Activated CD8-positive, alpha-beta T cell treated with anti-CD3 and anti-CD28 coated beads for 36 hours (primary cell): Measurements from ENCODE around the gene SH3BP1. TPM values are rescaled to one million over a fixed set of nuclear protein-coding genes. Genes with fewer than 3 reads are reported as not detected.
A peak's percentile ranks its signal among the peaks of the same experiment; 100 is the strongest.
"Not testable (repeated sequence)": the region's sequence is repeated elsewhere in the genome, so short reads cannot be mapped to it uniquely, and the experiment has no call there.

Experiments
- ATAC-seq: fragments of 200-7000 bp; cut with Tn5 transposase; one replicate; pipeline ENCODE4 v1.10.0; 2021; ENCODE audit warnings: mild to moderate bottlenecking, moderate library complexity
- CTCF ChIA-PET: fragments of 350-600 bp; sonication (Branson Sonifier 250); formaldehyde crosslinking; loops from one replicate; lab custom pipeline; 2021; ENCODE audit warnings: antibody characterized with exemption; lab: Charles Lee
- POLR2A ChIA-PET: fragments of 350-600 bp; sonication (Branson Sonifier 250); formaldehyde crosslinking; loops from one replicate; lab custom pipeline; 2021; ENCODE audit warnings: antibody characterized with exemption; lab: Charles Lee
- DNase-seq: peaks from one replicate; pipeline ENCODE4 v3.0.0-alpha.2; 2020
- H3K27ac Mint-ChIP-seq: one replicate; pipeline ENCODE4 v1.8.0; 2021; ENCODE audit warnings: mild to moderate bottlenecking, mixed read lengths
- H3K27me3 Mint-ChIP-seq: one replicate; pipeline ENCODE4 v1.8.0; 2021; ENCODE audit warnings: mixed read lengths
- H3K36me3 Mint-ChIP-seq: one replicate; pipeline ENCODE4 v1.8.0; 2021; ENCODE audit warnings: low read depth, mixed read lengths
- H3K4me1 Mint-ChIP-seq: one replicate; pipeline ENCODE4 v1.8.0; 2021; ENCODE audit warnings: low read depth, mixed read lengths
- H3K4me3 Mint-ChIP-seq: one replicate; pipeline ENCODE4 v1.8.0; 2021; ENCODE audit warnings: mild to moderate bottlenecking, moderate library complexity, mixed read lengths
- H3K9me3 Mint-ChIP-seq: one replicate; pipeline ENCODE4 v1.8.0; 2021; ENCODE audit warnings: mixed read lengths
- CTCF ChIP-seq: fragments of 200-600 bp; IDR thresholded peaks from one replicate; pipeline ENCODE4 v1.8.0; 2022; ENCODE audit warnings: antibody characterized with exemption, mild to moderate bottlenecking
- intact Hi-C: fragments of 100-400 bp; cut with micrococcal nuclease; formaldehyde crosslinking; loops from one replicate; pipeline ENCODE4 v1.10.0; 2022
- total RNA-seq, 2 experiments: library from RNA; stranded (reverse); gene quantifications; one replicate each; pipeline ENCODE4 v1.2.3, GENCODE V29; 2021

The SH3BP1 gene
- 100 to 1,000 TPM; 122 to 128 TPM for total RNA-seq

- ATAC-seq (peak; percentile 38), DNase-seq (peak; percentile 76)
- no peak for TF ChIP-seq CTCF
- Mint-ChIP-seq H3K4me3 (peak within 1 kb of the TSS; percentile 95), H3K4me1 (peaks cover 74% of the 10 kb centered on the region), H3K27me3 (no peaks in the 10 kb centered on the region), H3K27ac (peak within 1 kb of the TSS; percentile 98), H3K9me3 (no peaks in the 10 kb centered on the region), H3K36me3 (peaks cover 30% of the 10 kb centered on the region)
- intact Hi-C loops = loop anchor here (5.0 kb wide), 1 partner anchor 38 kb away; the partner anchor contains the start of gene LGALS1
- CTCF ChIA-PET = interaction anchor here (41.4 to 68.1 kb wide), 2 partner anchors 14 to 17 kb away, joined by 1770 read pairs; partner anchors contain the start of genes GGA1, LGALS1, NOL12 and PDXP
- POLR2A ChIA-PET = interaction anchor here (0.7 to 8.4 kb wide), 9 partner anchors 9 to 163 kb away, joined by 3 to 51 read pairs (median 5); partner anchors contain the start of gene PDXP
Measured at GRCh38 chr22:37639070-37639760, at the start of gene SH3BP1. Gene SH3BP1 (plus strand): TSS chr22:37639669. CDS start chr22:37639788, 119 bp downstream.

GRCh38 chr22:37591081-37591480, 48.4 kb upstream of the SH3BP1 start:
- H3K4me3 Mint-ChIP-seq, DNase-seq, intact Hi-C loops, ATAC-seq, H3K9me3 Mint-ChIP-seq, H3K36me3 Mint-ChIP-seq, H3K27me3 Mint-ChIP-seq, POLR2A ChIA-PET, H3K27ac Mint-ChIP-seq: not testable (repeated sequence)
- peaks cover 11% of the 10 kb centered on the region for H3K4me1 Mint-ChIP-seq
- CTCF ChIA-PET = interaction anchor here (1.0 to 8.3 kb wide), 7 partner anchors 10 to 119 kb away, joined by 3 to 166 read pairs (median 61); partner anchors contain the start of genes GGA1 and LGALS2

- intact Hi-C loops = loop anchor here (2.0 kb wide), 1 partner anchor 53 kb away; no protein-coding TSS in a partner anchor
- TF ChIP-seq CTCF = no peak
- peaks cover 11% of the 10 kb centered on the region for H3K4me1 Mint-ChIP-seq
- H3K27me3 Mint-ChIP-seq = no peaks in the 10 kb centered on the region
- peak overlapping the region; percentile 76 for H3K4me3 Mint-ChIP-seq
- ChIA-PET POLR2A (interaction anchor here (0.8 to 1.8 kb wide), 13 partner anchors 10 to 107 kb away, joined by 3 to 12 read pairs (median 4); no protein-coding TSS in a partner anchor), CTCF (interaction anchor here (0.6 to 8.3 kb wide), 42 partner anchors 9 to 443 kb away, joined by 3 to 166 read pairs (median 4); partner anchors contain the start of genes GGA1, LGALS1, LGALS2 and MFNG)
- H3K36me3 Mint-ChIP-seq = no peaks in the 10 kb centered on the region
- no peaks in the 10 kb centered on the region for H3K9me3 Mint-ChIP-seq
- DNase-seq = no peak
- ATAC-seq = no peak
- H3K27ac Mint-ChIP-seq = peak overlapping the region; percentile 77
Measured at GRCh38 chr22:37591823-37592404, 47.6 kb upstream of the SH3BP1 start.

- TF ChIP-seq CTCF = no peak
- Mint-ChIP-seq H3K4me1 (peaks cover 11% of the 10 kb centered on the region), H3K27ac (no peak overlapping the region), H3K9me3 (no peaks in the 10 kb centered on the region), H3K36me3 (no peaks in the 10 kb centered on the region), H3K4me3 (no peak overlapping the region), H3K27me3 (no peaks in the 10 kb centered on the region)
- intact Hi-C loops = no loop called here
- POLR2A ChIA-PET = no interaction called here
- no peak for DNase-seq
- ATAC-seq = no peak
- CTCF ChIA-PET = interaction anchor here (8.0 to 8.3 kb wide), 2 partner anchors 14 to 28 kb away, joined by 119 to 166 read pairs; partner anchors contain the start of gene GGA1
Measured at GRCh38 chr22:37594237-37594636, 45.2 kb upstream of the SH3BP1 start.

GRCh38 chr22:37599153-37599552, 40.3 kb upstream of the SH3BP1 start:
- POLR2A ChIA-PET = interaction anchor here (0.7 kb wide), 1 partner anchor 34 kb away, joined by 3 read pairs; no protein-coding TSS in a partner anchor
- no peak for ATAC-seq
- intact Hi-C loops = no loop called here

More at GRCh38 chr22:37599153-37599552, 40.3 kb upstream of the SH3BP1 start:
- Mint-ChIP-seq H3K27ac (no peak overlapping the region), H3K4me1 (peaks cover 15% of the 10 kb centered on the region), H3K9me3 (no peaks in the 10 kb centered on the region), H3K36me3 (no peaks in the 10 kb centered on the region), H3K27me3 (no peaks in the 10 kb centered on the region), H3K4me3 (no peak overlapping the region)
- no peak for TF ChIP-seq CTCF
- no peak for DNase-seq
- CTCF ChIA-PET = interaction anchor here (0.9 to 8.0 kb wide), 3 partner anchors 9 to 55 kb away, joined by 3 to 119 read pairs (median 14); partner anchors contain the start of gene GGA1
